K562 treated with DMSO at 1 percent for 4 hours (cell line): ENCODE measurements around the gene LIPT1. TPM values are rescaled to one million over a fixed set of nuclear protein-coding genes. Genes with fewer than 3 reads are reported as not detected.

Experiments
- total RNA-seq: library from RNA; unstranded; fragments of 300-600 nt; gene quantifications from 2 replicates; pipeline ENCODE4 v1.2.3, GENCODE V29; 2022; ENCODE audit not compliant: insufficient read depth

The LIPT1 gene
- 2.5 and 5.9 TPM in 2 replicates for total RNA-seq

DNA sequence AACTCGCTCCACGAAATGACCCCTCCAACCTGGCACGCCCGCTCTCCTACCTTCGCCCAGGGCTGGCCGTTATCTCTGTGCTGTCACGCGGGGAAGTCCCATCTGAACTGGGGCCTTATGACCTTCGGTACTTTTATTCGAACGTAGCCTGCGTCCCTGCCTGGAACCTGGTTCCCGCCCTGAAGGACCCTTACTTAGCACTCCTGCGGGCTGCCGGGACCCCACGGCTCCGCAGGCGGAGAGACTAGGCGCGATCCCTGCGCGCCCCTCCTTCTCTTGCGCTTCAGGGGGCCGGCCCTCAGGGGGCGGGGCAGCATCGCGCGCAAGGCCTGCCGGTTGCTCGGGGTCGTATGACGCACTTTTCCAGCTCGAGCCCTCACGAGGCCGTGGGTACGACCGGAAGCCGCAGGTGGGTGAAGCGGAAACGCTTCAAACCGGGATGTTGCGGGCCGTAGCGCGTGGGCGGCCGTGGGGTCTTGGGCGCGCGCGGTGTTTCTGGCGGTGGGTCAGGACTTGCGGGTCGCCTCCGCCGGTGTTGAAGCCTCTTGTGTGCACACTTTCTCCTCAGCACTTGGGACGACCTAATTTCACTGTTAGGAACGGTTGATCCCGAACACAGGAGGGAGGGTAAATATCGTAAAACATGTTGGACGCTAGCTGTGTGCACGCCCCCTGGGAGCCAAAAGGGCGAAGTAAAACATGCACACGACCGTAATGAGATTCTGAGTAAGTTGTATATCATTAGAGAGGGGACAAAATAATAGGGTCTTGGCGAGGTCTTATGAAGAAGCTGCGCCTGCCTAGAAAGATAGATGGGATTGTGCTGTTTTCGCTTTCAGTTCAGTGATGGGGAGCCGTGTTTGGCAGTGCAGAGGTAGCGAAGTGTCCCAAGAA is at the start of gene LIPT1, which contains the start of gene TSGA10:
LIPT1 (plus strand) TSS at position 325 of the 894 bp plus-strand sequence. CDS start 6,991 bp downstream, outside the sequence.
TSGA10 (minus strand) TSS at position 300 of the 894 bp plus-strand sequence. CDS start 45,503 bp downstream, outside the sequence.

DNA sequence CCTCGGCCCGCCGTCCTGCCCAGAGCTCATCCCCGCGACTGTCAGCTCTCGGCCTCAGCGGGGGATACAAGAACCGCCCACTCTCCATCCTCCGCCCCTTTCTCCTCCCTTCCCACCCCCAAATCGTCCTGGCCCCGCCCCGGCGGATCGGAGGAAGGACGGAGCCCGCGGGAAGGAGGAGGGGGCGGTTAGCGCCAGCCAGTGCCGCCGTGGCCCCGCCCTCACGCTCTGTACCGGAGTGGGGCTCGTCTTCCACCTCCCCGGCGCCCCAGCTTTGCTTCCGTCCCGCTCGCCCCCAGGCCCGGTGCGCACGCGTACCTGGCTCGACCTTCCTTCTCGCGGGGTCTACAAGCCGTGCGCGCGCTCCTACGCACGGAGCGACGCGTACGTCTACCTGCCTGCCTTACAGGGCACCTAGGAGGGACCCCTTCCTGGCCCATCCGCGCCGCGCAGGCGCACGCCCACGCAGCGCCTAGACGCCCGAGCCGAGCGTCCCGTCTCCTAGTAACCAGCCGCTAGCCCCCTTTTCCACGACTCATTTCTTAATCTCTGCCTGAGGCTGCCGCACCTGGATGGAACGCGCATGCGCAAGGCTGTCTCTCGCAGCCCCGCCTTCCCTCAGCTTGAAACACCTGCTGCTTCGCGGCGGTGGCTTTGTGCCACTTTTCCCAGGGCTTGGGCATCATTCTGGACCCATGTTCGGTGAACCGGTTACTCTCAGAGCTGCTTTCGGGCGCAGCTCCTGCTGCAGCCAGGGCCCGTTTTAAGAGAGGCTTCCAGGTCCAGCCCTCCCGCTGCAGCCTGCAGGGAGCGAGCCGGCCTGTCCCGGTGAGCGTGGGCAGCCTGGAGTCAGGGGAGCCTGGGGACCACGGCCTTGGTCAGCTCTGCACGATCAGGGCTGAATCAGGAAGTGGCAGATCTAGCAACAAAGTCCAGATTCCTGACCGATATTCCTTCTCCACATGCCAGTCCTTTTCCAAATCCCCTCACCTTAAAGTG is 13.4 kb upstream of the LIPT1 start, which contains the start of gene C2orf15:
C2orf15 (plus strand) TSS at position 598 of the 999 bp plus-strand sequence. CDS start 8,852 bp downstream, outside the sequence.

DNA sequence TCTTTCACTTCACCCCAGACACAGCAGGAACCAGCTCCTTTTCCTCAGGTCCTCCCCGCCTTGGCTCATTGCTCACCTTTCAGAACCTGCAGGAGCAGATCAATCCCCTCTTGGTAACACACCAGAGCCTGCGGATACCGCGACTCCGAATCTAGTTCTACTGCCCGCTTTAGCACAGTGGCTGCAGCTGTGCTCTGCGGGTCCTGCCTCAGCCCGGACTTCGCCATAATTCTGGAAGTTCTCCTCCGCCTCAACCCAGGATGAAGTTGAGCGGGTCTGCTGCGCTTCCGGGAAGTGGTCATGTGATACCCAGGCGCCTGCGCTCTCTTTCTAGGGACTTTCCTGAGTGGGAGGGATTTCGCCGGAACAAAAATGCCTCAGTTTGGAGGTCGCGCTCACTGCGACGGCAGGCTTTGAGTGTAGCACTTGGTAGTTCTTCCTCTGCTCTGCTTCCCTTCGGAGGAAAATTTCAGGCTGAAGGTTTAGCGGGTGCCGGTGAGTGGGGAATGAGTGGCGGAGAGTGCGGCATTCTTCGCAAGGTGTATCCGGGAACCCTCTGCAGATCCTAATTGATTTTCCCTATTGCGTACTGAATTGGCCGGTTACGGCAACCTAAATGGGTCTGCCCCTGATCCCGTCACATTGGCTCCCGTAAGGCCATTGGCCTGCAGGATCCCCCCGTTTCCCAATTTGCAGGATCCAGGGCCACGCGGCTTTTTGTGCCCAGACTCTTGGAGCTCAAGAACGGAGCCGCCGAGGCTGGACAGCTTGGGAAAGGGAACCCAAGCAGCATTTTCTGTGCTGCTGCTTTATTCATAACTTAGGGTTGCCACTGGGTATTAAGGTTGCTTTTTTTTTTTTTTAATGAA is 26.2 kb downstream of the LIPT1 start, which contains the start of the genes MITD1 and MRPL30:
MITD1 (minus strand) TSS at position 304 of the 869 bp plus-strand sequence; CDS start at position 227, 77 bp downstream.
MRPL30 (plus strand) TSS at position 430 of the 869 bp plus-strand sequence. CDS start 5,020 bp downstream, outside the sequence.

Other genes with a start within 250 kb of the LIPT1 start
- not detected in 2 replicates for gene CRACDL, start 218.7 kb upstream of the LIPT1 start, total RNA-seq
- not detected in 2 replicates for gene C2orf15, start 13.3 kb upstream of the LIPT1 start, total RNA-seq
- gene TSGA10, start within 50 bp of the LIPT1 start, total RNA-seq: 0.56 TPM in 1 of 2 replicates, not detected in the other
- gene MITD1, start 26.1 kb downstream of the LIPT1 start, total RNA-seq: 20.0 and 20.3 TPM in 2 replicates
- gene MRPL30, start 26.2 kb downstream of the LIPT1 start, total RNA-seq: 26.5 and 27.9 TPM in 2 replicates
- gene LYG2, start 100.7 kb downstream of the LIPT1 start, total RNA-seq: 1.3 TPM in 1 of 2 replicates, not detected in the other
- 1.8 and 2.0 TPM in 2 replicates for gene LYG1, start 146.2 kb downstream of the LIPT1 start, total RNA-seq
- gene TXNDC9, start 181.4 kb downstream of the LIPT1 start, total RNA-seq: 17.0 and 21.2 TPM in 2 replicates
- 29.1 and 32.9 TPM in 2 replicates for gene EIF5B, start 182.4 kb downstream of the LIPT1 start, total RNA-seq